Amygdala (tissue), 56 donors: Measurements from ENCODE around the gene CCDC40.
"Not testable (repeated sequence)": the region's sequence is repeated elsewhere in the genome, so short reads cannot be mapped to it uniquely, and the experiment has no call there.

ENCODE experiments used
- DNase-seq, 56 donors: peaks; one replicate each; lab custom pipeline; 2025; lab: John Stamatoyannopoulos, UW

CCDC40 gene, protein sequence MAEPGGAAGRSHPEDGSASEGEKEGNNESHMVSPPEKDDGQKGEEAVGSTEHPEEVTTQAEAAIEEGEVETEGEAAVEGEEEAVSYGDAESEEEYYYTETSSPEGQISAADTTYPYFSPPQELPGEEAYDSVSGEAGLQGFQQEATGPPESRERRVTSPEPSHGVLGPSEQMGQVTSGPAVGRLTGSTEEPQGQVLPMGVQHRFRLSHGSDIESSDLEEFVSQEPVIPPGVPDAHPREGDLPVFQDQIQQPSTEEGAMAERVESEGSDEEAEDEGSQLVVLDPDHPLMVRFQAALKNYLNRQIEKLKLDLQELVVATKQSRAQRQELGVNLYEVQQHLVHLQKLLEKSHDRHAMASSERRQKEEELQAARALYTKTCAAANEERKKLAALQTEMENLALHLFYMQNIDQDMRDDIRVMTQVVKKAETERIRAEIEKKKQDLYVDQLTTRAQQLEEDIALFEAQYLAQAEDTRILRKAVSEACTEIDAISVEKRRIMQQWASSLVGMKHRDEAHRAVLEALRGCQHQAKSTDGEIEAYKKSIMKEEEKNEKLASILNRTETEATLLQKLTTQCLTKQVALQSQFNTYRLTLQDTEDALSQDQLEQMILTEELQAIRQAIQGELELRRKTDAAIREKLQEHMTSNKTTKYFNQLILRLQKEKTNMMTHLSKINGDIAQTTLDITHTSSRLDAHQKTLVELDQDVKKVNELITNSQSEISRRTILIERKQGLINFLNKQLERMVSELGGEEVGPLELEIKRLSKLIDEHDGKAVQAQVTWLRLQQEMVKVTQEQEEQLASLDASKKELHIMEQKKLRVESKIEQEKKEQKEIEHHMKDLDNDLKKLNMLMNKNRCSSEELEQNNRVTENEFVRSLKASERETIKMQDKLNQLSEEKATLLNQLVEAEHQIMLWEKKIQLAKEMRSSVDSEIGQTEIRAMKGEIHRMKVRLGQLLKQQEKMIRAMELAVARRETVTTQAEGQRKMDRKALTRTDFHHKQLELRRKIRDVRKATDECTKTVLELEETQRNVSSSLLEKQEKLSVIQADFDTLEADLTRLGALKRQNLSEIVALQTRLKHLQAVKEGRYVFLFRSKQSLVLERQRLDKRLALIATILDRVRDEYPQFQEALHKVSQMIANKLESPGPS

DNA sequence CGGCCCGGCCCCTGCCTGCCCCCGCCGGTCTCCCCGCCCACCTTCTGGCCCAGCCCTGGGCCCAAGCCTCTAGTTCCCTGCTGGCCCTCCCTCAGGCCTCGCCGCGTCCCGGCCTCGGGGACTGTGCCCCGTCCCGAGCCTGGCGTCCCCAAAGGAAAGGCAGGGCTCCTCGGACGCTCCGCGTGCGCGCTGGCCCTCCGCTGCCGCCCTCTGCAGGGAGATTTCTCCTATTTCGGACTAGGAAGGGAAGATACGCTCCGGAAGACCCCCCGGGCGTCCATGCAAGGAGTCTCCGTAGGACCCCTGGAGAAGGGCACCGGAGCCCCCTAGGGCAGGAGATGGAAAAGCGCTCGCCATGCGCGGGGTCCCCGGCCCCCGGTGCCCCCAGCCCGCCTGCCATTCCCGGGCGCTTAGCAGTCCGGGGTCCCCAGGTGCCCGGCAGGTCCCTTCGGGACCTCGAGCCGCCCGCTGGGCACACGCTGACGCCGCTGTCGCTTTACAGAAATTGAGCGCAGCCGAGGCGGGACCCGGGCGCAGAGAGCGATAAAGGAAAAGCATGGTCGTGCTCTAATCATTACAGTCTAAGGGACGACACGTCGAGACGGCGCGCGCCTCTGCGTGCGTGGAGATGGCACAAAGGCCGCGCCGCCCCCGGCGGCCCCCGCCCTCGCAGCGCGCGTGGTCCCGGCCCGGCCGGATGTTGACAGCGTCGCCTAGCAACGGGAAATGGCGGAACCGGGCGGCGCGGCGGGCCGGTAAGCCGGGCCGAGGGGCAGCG is at the start of gene CCDC40:
TSS of gene CCDC40 (plus strand) at position 706 of the 778 bp plus-strand sequence. CDS start at position 727, 21 bp downstream.
- peak in 51 of 56 donors; percentile 15 to 82 (median 53) for DNase-seq

DNA sequence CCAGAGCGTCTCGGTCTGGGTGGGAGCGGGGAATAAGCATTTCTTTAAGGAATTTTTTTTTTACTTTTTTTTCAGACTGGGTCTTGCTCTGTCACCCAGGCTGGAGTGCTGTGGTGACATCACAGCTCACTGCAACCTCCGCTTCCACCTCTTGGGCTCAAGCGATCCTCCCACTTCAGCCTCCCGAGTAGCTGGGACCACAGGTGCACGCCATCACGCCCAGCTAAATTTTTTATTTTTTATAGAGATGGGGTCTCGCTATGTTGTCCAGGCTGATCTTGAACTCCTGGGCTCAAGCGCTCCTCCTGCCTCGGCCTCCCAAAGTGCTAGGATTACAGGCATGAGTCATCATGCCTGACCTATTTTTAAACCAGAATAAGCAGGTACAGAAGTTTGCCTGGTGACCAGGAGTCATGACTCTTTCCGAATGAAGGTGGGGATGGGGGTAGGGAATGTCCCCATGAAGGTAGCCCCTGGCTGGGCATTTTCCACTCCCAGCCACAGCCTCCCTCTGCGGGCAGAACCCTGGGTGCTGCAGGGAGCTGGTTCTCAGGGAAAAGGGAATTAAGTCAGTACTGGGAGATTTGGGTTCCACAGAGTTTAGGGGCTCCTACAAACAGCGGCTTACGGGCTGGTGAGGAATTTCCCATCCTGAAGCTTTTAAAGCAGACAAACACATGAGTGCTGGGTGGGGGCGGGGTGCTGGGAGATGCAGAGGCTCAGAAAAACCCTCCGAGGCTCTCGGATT is 49.1 kb upstream of the CCDC40 start:
- no peak for DNase-seq

DNA sequence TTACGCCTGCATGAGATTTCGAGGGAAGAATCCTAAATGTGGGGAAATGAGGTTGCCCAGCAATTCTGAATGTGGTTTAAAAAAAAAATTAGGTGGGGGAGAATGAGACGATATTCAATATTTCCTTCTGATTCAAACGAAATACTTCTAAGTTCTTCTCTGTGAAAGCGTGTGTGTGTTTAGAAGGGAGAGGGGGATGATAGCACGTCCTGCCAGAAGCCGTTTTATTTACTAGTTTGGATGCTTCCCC is 48.6 kb upstream of the CCDC40 start:
- DNase-seq, result no peak

DNA sequence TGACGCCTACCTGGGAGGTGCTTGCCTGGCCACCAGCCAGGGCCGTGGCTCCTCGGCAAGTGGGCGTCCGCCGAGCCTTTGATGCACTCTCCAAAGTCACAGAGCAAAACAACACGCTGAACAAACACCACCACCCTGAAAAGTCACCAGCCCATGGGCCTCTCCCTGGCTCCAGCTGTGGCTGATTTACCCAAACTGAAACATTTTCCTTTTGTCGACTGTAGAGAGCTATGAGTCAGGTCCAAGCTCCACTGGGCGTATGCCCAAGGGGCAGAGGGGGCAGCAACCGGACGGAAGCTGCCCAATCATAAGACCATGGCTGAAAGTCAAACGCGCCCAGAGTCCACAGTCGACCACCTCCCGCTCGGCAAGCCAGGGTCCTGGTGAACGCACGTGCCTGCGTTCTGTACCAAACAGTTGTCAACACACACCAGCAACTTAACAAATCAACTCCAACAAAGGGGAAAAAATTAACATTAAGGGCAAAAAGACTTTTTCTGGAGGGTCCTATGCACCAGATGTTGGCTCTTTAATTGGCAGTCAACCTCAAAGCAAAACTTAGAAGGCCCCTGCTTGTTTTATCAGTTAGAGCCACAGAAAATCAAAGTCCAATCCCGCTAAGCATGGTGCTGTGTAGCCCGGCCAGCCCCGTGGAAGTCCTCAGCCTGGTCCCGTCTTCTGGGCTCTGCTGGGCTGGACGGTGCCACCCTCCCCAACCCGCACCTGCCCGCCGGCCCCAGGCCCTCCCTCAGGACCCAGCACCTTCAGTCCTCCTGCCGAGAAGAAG is 48.1 kb upstream of the CCDC40 start:
- DNase-seq, result no peak

DNA sequence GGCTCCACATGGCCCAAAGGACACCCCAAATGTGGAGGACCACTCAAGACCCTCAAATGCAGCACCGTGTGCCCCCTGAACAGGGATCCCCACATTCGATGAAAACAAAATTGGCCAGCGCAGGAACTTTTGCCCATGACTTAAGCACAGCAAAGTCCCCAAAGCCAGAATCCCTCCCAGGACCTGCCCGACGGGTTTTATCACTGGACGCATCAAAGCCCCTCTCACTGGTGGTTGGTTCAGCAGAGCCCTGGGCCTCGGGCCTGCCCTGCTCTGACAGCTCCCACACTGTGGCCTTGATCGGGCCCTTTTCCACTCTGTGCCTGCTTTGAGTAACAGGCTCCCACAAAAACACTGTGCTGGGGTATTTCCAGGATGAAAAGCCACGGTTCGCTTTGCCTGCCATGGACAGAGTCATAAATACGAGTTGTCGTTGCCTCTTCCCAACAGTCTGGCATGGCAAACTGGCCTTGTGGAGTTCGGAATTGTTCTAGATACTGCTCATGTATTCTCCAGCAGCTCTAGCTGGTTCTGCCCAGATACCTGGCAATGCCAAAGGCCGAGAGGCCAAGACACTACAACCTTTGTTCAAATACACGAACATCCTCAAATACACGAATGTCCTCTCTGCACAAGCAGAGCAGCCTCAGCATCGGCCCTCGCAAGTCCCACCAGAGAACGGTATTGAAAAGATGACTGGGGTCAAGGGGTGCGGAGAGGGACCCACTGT is 47.2 kb upstream of the CCDC40 start:
- no peak for DNase-seq

DNA sequence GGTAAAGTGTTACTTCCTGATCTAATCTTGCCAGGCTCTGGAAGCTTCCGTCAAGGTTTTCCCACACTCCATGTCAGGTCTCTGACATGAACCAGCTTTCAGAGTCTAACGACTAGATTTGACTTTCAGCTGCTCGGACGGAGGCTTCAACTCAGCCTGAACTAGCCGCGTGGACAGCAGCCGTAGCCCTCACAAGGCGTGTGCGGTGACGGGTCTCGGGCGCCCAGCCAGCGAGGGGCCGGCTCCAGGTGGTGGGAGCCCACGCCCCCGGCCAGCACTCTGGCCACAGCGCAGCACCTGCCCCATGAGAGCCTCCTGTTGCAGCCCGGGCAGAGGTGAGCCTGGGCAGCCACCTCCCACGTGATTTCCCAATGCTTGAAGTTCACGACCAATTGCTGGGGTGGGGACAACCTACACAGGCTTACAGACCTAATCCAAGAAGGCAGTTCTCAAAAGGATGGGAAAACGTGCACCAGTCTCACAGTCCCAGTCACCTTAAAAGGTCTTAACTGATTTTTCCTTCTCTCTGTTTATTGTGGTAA is 46.3 kb upstream of the CCDC40 start:
- DNase-seq, result no peak

DNA sequence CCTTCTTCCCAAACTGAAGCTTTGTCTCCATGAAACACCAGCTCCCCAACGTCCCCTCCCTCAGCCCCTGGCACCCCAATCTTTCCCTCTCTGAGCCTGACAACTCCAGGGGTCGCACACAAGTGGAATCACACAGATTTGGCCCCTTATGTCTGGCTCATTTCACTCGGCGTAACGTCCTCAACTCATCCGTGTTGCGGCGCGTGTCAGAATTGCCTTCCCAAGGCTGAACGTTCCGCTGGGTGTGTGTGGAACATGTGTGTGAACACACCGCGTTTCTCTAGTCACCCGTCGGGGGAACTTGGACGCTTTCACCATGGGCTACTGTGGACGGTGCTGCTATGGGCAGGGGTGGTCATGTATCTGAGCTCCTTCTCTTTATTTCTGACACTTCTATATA is 45.7 kb upstream of the CCDC40 start:
- no peak for DNase-seq

DNA sequence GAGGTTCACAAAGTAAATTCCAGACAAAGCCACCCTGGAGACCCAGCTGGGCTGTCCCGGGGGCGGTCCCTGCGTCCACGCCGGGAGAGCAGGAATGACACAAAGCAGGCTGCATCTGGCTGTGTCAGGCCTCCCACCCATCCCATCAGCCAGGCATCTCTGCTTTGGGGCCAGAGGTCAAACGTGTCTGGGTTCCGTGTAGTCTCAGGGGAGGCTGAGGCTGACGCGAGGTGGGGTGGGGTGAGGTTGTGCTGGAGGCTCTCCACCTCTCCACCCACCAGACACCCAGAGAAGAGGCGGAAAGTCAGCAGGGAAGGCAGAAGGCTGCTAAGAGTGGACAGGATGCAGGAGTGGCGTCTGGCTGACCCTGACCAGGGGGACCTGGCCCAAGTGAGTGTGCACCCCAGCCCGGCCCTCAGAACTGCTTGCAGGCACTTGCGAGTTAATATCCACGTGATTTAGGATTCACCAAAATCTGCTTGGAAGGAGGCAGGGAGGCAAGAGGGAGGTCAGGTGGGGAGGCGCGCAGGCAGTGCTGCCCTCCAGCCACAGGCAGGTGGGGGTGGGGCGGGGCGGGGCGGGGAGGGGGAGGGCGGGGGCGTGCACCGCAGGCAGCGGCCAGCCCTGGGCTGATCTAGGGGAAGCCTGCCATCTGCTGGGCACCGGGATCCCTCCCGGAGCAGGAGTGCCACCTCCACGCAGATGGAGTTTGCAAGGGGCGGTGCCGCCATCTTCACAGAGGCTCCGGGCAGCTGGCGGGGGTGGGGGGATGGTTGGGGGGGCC is 45.1 kb upstream of the CCDC40 start:
- peak in 53 of 56 donors; percentile 14 to 85 (median 66) for DNase-seq

DNA sequence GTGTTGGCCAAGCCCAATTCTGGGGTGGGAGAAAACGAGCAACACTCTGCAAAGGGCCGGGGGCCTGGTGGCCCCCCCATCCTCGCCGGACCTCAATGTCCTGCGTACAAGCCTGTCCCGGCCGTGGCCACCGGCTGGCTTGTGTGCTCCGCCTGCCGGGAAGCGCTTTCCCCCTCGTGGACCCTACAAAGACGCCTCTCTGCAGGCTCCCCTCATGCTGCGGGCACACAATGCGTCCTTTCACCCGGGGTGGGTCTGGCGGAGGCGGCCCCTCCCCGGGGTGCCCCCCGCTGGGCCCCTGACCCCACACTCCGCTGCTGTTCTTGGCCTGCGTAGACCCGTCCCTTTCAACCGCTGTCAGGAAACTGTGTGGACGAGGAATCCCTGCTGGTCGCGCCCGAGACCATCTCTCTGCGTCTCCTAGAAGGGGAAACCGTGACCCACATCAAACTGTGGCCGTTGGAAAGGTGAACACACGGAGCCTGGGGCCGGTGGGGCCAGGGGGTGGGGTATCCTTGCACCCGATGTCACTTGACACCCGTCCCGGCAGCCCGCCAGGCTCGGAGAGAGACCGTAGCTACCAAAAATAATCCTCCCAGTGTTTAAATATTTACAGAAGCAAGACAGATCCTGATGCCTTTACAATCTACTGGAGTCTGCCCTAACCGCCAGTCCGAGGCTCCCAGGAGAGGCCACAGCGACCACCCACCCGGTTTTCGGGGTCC is 44.4 kb upstream of the CCDC40 start:
- peak in 8 of 56 donors; percentile 20 to 81 (median 38) for DNase-seq

DNA sequence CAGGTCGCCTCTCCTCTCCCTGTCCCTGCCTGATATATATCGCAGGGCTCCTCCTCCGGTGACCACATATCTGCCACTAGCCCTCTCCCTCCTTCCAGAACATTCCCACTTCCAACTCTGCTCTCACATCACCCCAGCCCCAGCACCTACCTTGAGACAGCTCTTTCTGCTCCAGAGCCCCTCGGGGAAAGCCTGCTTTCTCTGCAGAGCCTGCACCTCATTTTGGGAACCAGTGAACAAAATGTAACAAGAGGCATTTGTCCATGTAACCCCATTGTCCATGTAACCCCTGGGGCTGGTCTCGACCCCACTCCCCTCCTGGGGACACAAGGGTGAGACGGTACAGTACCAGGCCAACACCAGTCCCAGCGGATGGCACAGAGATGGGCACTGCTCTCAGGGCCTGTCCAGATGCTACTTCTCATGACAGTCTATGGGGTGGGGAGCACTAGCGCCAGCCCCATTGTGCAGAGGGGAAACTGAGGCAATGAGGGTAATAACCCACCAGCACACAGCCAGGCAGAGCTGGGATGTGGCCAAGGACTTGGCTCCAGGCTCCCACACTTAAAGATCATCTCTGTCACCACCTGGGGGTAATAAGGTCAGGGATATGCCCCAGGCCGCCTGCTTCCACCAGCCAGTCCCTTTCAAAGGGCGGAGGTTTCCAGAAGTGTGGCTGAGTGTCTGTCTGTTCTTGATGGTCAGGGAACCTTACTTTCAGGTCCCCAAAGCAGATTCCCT is 43.6 kb upstream of the CCDC40 start:
- DNase-seq, result peak in 1 of 56 donors; percentile 48

DNA sequence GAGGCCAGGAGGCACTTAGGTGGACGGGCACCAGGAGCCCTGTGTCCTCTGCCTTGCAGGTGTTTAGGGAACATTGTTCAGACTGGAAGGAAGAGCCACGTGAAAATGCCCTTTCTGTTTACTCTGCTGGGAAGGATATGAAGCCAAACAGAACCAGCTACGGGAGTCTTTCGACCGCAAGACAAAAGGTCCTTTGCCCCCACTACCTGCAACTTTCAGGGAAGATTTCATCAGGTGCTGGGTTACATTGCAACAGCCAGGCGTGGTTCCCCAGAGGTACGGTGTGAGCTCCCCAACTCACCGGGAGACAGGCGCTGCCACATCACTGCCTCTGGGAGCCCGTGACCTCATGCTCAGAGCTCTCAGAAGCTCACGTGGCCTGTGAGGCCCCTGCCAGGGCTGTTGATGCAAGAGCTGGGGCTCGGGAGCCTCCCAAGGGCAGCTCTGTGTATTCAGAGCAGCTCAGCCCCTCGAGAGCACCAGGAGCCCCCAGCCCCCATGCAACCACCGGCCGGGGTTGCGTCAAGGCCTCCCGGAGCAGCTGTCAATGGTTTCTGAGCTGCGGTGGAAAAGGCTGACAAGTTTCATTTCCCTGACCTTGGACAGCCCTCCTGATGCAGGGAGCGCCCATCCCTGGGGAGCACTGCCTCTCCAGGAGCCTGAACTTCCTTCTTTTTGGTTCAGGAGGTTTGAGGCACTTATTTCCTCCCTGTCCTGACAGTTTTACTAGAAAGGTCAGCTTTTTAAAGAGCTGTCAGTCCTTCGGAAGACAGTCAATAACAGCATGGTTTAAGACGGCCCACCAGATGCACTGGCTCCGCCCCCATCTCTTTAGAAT is 42.8 kb upstream of the CCDC40 start:
- peak in 17 of 56 donors; percentile 3 to 47 (median 22) for DNase-seq

DNA sequence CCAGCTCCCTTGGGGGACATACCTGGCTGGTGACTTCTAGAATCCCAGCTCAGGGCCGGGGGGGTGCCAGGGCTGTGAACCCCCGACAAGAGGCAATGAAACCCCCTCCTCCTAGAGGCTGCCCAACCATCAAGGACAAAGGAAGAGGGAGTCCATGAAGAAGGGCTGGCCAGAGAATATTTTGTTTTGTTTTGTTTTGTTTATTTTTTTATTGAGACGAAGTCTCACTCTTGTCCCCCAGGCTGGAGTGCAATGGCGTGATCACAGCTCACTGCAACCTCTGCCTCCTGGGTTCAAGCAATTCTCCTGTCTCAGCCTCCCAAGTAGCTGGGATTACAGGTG is 42.2 kb upstream of the CCDC40 start:
- DNase-seq, result not testable (repeated sequence)

DNA sequence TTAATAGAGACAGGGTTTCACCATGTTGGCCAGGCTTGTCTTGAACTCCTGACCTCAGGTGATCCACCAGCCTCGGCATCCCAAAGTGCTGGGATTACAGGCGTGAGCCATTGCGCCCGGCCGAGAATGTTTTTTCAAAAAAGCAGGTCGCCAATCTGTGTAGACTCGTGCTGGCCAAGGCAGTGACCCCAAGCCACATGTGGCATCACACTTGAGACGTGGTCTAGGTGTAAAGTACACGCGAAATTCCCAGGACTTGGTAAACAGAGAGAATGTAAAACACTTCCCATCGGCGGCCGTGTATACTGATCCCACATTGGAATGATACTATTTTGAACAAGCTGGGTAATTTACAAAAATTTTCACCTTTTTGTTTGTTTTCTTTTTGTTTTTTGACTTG is 41.8 kb upstream of the CCDC40 start:
- no peak for DNase-seq

DNA sequence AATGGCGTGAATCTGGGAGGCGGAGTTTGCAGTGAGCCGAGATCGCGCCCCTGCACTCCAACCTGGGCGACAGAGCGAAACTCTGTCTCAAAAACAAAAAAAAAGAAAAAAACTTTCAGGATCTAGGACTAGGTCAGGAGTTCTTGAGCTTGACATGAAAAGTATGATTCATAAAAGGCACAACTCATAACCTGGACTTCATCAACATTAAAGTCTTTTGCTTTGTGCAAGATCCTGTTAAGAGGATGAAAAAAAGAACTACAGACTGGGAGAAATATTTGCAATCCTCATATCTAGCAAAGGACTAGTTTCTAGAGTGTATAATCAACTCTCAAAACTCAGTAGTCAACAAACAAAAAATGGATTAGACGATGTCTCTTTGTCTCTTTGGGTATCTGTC is 40.7 kb upstream of the CCDC40 start:
- DNase-seq, result no peak

DNA sequence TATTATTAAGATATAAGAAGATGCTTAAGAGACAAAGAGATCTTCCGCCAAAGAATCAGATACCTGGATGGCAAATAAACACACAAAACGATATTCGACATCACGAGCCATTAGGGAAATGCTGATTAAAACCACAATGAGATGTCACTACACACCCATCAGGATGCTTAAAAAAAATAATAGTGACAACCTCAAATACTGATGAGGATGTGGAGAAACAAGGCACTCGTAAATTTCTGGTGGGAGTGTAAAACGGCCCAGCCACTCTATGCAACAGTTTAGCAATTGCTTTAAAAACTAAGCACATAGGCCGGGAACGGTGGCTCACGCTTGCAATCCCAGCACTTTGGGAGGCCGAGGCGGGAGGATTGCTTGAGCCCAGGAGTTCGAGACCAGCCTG is 40.2 kb upstream of the CCDC40 start:
- DNase-seq, result no peak
